ENCODE results near the gene ADGRG2. TPM values are rescaled to one million over a fixed set of nuclear protein-coding genes. Genes with fewer than 3 reads are reported as not detected.

ADGRG2 gene
- total and polyA plus RNA-seq, 2 of the 13 experiments (the other 11 are each of a cell fraction or from before 2014, with no cell fraction given): not detected

DNA sequence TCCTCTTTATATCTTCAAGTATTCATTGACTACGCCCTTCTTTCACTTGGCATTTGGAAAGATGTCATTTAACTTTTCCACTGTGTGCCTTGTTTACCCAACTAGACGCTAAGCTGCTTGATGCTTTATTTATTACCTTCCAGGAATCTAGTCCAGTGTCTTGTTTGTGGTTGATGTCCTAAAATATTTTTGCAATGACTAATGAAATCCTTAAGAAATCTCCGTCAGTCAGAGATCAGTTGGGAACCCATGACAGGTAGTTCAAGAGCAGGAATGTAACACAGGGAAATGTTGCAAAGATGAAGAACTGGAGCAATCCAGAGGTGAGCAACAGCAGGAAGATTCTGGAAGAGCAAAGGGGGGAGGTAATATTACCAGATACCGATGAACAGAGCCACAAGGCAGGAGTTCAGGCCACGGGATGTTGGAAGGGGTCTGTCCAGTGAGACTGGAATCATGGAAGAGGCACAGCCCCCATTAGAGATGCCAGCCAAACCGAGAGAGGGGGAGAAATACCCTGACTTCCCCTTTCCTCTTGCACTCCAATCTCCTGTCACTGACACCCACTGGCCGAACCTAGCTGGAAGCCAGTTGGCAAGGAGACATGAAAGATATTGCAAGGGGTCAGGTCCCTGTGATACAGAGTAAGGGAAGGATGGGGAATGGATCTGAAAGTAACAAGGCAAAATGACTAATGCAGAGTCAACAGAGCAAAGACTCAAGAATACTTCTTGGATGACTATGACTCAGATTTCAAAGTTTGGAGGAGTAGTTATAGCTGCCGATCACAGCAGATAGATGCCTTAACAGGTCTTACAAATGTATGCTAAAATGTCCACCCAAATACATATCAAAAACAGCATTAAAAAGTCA is 75.7 kb downstream of the ADGRG2 start:
- FAIRE-seq (no peak), DNase-seq (ENCODE audit: low spot score) (no peak), ATAC-seq (no peak)
- in situ Hi-C loops (cut with HindIII; ENCODE audit: extremely low pct_ligation_motif_present, low pct_unique_long_range_greater_than_20kb) (no loop called here), intact Hi-C loops (cut with micrococcal nuclease; ENCODE audit: unreplicated experiment) (no loop called here)
- no peak overlapping the region for H3K4me2 ChIP-seq (ENCODE audit: low read depth, low read length)
- no peak overlapping the region for H3K4me3 ChIP-seq (replicated peaks in 1 of 3; ENCODE audit: insufficient read depth in 1 of 3, low read depth in 2 of 3, low read length in 3 of 3)
- POLR2A ChIA-PET: no interaction called here
- no peak overlapping the region for H3K9ac ChIP-seq (ENCODE audit: insufficient read depth, low read depth, low read length)
- no peaks in the 10 kb centered on the region for H3K79me2 ChIP-seq (ENCODE audit: insufficient read depth, low read length)
- no peaks in the 10 kb centered on the region for H4K20me1 ChIP-seq (ENCODE audit: insufficient read depth, low read length)
- no peaks in the 10 kb centered on the region for H3K4me1 ChIP-seq (ENCODE audit: insufficient read depth, low read length)
- H3K36me3 ChIP-seq (replicated peaks in 1 of 2; ENCODE audit: control insufficient read depth in 1 of 2, insufficient read depth in 2 of 2, low read length in 2 of 2): no peaks in the 10 kb centered on the region
- no peak overlapping the region for H2AFZ ChIP-seq (ENCODE audit: low read length)
- H3K9me3 ChIP-seq (ENCODE audit: low read length): no peaks in the 10 kb centered on the region
- WGBS (ENCODE audit: low lambda C conversion rate): 24% methylated on average over 6 of the region's 8 CpGs
- no TSS peak for BruUV-seq (replicated peaks)
- no peaks in the 10 kb centered on the region for H3K27me3 ChIP-seq (ENCODE audit: control insufficient read depth in 1 of 2, insufficient read depth in 2 of 2, low read length in 2 of 2)
- no peak overlapping the region for H3K27ac ChIP-seq (ENCODE audit: extremely low read length, insufficient read depth, low read length)
- CTCF ChIA-PET (ENCODE audit: low intra/inter-chr PET ratio, low total read pairs): no interaction called here
- TF ChIP-seq, protein P1, sequence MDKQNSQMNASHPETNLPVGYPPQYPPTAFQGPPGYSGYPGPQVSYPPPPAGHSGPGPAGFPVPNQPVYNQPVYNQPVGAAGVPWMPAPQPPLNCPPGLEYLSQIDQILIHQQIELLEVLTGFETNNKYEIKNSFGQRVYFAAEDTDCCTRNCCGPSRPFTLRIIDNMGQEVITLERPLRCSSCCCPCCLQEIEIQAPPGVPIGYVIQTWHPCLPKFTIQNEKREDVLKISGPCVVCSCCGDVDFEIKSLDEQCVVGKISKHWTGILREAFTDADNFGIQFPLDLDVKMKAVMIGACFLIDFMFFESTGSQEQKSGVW (CRISPR knock-in tag; IDR thresholded peaks at IDR 0.05; ENCODE audit: borderline replicate concordance): no peak
- TF ChIP-seq ZNF792 (CRISPR knock-in tag; IDR thresholded peaks at IDR 0.05) (no peak), MYC (CRISPR knock-in tag; IDR thresholded peaks at IDR 0.05; ENCODE audit: borderline replicate concordance) (no peak), SP2 (CRISPR knock-in tag; IDR thresholded peaks at IDR 0.05) (no peak), ZNF343 (CRISPR knock-in tag; IDR thresholded peaks at IDR 0.05) (no peak), ZNF260 (CRISPR knock-in tag; IDR thresholded peaks at IDR 0.05; ENCODE audit: borderline replicate concordance, low read depth) (no peak), IRF2 (CRISPR knock-in tag; IDR thresholded peaks at IDR 0.05) (no peak)
- TF ChIP-seq, protein P2, sequence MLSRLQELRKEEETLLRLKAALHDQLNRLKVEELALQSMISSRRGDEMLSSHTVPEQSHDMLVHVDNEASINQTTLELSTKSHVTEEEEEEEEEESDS (CRISPR knock-in tag; IDR thresholded peaks at IDR 0.05; ENCODE audit: borderline replicate concordance): no peak
- TF ChIP-seq, protein P3, sequence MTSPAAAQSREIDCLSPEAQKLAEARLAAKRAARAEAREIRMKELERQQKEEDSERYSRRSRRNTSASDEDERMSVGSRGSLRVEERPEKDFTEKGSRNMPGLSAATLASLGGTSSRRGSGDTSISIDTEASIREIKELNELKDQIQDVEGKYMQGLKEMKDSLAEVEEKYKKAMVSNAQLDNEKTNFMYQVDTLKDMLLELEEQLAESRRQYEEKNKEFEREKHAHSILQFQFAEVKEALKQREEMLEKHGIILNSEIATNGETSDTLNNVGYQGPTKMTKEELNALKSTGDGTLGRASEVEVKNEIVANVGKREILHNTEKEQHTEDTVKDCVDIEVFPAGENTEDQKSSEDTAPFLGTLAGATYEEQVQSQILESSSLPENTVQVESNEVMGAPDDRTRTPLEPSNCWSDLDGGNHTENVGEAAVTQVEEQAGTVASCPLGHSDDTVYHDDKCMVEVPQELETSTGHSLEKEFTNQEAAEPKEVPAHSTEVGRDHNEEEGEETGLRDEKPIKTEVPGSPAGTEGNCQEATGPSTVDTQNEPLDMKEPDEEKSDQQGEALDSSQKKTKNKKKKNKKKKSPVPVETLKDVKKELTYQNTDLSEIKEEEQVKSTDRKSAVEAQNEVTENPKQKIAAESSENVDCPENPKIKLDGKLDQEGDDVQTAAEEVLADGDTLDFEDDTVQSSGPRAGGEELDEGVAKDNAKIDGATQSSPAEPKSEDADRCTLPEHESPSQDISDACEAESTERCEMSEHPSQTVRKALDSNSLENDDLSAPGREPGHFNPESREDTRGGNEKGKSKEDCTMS (CRISPR knock-in tag; conservative IDR thresholded peaks at IDR 0.05): no peak
- TF ChIP-seq, protein P4, sequence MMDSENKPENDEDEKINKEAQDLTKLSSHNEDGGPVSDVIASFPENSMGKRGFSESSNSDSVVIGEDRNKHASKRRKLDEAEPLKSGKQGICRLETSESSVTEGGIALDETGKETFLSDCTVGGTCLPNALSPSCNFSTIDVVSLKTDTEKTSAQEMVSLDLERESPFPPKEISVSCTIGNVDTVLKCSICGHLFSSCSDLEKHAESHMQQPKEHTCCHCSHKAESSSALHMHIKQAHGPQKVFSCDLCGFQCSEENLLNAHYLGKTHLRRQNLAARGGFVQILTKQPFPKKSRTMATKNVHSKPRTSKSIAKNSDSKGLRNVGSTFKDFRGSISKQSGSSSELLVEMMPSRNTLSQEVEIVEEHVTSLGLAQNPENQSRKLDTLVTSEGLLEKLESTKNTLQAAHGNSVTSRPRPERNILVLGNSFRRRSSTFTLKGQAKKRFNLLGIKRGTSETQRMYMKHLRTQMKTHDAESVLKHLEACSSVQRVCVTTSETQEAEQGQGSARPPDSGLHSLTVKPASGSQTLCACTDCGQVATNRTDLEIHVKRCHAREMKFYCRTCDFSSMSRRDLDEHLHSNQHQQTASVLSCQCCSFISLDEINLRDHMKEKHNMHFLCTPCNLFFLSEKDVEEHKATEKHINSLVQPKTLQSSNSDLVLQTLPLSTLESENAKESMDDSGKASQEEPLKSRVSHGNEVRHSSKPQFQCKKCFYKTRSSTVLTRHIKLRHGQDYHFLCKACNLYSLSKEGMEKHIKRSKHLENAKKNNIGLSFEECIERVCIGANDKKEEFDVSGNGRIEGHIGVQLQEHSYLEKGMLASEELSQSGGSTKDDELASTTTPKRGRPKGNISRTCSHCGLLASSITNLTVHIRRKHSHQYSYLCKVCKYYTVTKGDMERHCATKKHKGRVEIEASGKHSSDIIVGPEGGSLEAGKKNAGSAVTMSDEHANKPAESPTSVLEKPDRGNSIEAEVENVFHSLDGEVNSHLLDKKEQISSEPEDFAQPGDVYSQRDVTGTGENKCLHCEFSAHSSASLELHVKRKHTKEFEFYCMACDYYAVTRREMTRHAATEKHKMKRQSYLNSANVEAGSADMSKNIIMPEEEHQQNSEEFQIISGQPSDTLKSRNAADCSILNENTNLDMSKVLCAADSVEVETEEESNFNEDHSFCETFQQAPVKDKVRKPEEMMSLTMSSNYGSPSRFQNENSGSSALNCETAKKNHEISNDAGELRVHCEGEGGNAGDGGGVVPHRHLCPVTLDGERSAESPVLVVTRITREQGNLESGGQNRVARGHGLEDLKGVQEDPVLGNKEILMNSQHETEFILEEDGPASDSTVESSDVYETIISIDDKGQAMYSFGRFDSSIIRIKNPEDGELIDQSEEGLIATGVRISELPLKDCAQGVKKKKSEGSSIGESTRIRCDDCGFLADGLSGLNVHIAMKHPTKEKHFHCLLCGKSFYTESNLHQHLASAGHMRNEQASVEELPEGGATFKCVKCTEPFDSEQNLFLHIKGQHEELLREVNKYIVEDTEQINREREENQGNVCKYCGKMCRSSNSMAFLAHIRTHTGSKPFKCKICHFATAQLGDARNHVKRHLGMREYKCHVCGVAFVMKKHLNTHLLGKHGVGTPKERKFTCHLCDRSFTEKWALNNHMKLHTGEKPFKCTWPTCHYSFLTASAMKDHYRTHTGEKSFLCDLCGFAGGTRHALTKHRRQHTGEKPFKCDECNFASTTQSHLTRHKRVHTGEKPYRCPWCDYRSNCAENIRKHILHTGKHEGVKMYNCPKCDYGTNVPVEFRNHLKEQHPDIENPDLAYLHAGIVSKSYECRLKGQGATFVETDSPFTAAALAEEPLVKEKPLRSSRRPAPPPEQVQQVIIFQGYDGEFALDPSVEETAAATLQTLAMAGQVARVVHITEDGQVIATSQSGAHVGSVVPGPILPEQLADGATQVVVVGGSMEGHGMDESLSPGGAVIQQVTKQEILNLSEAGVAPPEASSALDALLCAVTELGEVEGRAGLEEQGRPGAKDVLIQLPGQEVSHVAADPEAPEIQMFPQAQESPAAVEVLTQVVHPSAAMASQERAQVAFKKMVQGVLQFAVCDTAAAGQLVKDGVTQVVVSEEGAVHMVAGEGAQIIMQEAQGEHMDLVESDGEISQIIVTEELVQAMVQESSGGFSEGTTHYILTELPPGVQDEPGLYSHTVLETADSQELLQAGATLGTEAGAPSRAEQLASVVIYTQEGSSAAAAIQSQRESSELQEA (CRISPR knock-in tag; IDR thresholded peaks at IDR 0.05; ENCODE audit: not compliant biosample characterization): no peak

Data from HepG2 (cell line).